ENCODE results near the gene LRRC2. TPM values are rescaled to one million over a fixed set of nuclear protein-coding genes. Genes with fewer than 3 reads are reported as not detected.
"Not testable (repeated sequence)": the region's sequence is repeated elsewhere in the genome, so short reads cannot be mapped to it uniquely, and the experiment has no call there.

LRRC2 gene
- total RNA-seq, 1 donor from 2014 or later, result 122 TPM

- DNase-seq (no peak), ATAC-seq (ENCODE audit: poor library complexity) (no peak)
- intact Hi-C loops (cut with DNase I), result no loop called here
Observed at GRCh38 chr3:46561951-46562350, 4.2 kb downstream of the LRRC2 start.

- intact Hi-C loops (cut with DNase I), result no loop called here
- peak; percentile 30 for ATAC-seq (ENCODE audit: poor library complexity)
- DNase-seq, result peak; percentile 52
Observed at GRCh38 chr3:46561511-46561910, 4.6 kb downstream of the LRRC2 start.

GRCh38 chr3:46559091-46559704, 6.9 kb downstream of the LRRC2 start:
- ATAC-seq (ENCODE audit: poor library complexity) (no peak), DNase-seq (no peak)
- intact Hi-C loops (cut with DNase I), result no loop called here

- DNase-seq (peak; percentile 88), ATAC-seq (ENCODE audit: poor library complexity) (peak; percentile 80)
- intact Hi-C loops (cut with DNase I), result no loop called here
Observed at GRCh38 chr3:46558184-46559043, 7.7 kb downstream of the LRRC2 start.

GRCh38 chr3:46557814-46558183, 8.3 kb downstream of the LRRC2 start:
- intact Hi-C loops (cut with DNase I), result no loop called here
- ATAC-seq (ENCODE audit: poor library complexity) (peak; percentile 1), DNase-seq (no peak)

- intact Hi-C loops (cut with DNase I), result no loop called here
- no peak for ATAC-seq (ENCODE audit: poor library complexity)
Observed at GRCh38 chr3:46553154-46553553, 12.9 kb downstream of the LRRC2 start.

GRCh38 chr3:46552538-46552937, 13.6 kb downstream of the LRRC2 start:
- ATAC-seq (ENCODE audit: poor library complexity), result peak; percentile 50
- no peak for DNase-seq
- intact Hi-C loops (cut with DNase I), result no loop called here

More at GRCh38 chr3:46553154-46553553, 12.9 kb downstream of the LRRC2 start:
- no peak for DNase-seq

- intact Hi-C loops (cut with DNase I), result no loop called here
- ATAC-seq (ENCODE audit: poor library complexity) (no peak), DNase-seq (no peak)
Observed at GRCh38 chr3:46551615-46552014, 14.5 kb downstream of the LRRC2 start.

GRCh38 chr3:46549989-46550388, 16.1 kb downstream of the LRRC2 start:
- ATAC-seq (ENCODE audit: poor library complexity), result no peak
- intact Hi-C loops (cut with DNase I), result no loop called here
- DNase-seq, result no peak

- intact Hi-C loops (cut with DNase I), result no loop called here
- ATAC-seq (ENCODE audit: poor library complexity) (no peak), DNase-seq (no peak)
Observed at GRCh38 chr3:46549408-46549904, 16.6 kb downstream of the LRRC2 start.

- intact Hi-C loops (cut with DNase I); DNase-seq; ATAC-seq (ENCODE audit: poor library complexity): not testable (repeated sequence)
Observed at GRCh38 chr3:46548611-46549010, 17.5 kb downstream of the LRRC2 start.

- ATAC-seq (ENCODE audit: poor library complexity), result no peak
- no peak for DNase-seq
- intact Hi-C loops (cut with DNase I), result no loop called here
Observed at GRCh38 chr3:46546896-46547440, 19.1 kb downstream of the LRRC2 start.

GRCh38 chr3:46545818-46546630, 20.1 kb downstream of the LRRC2 start:
- ATAC-seq (ENCODE audit: poor library complexity) (no peak), DNase-seq (no peak)
- intact Hi-C loops (cut with DNase I), result no loop called here

GRCh38 chr3:46544771-46545503, 21.2 kb downstream of the LRRC2 start:
- intact Hi-C loops (cut with DNase I), result no loop called here
- ATAC-seq (ENCODE audit: poor library complexity), result no peak
- DNase-seq, result no peak

GRCh38 chr3:46542801-46543201, 23.3 kb downstream of the LRRC2 start:
- intact Hi-C loops (cut with DNase I), result no loop called here
- ATAC-seq (ENCODE audit: poor library complexity), result peak; percentile 54
- DNase-seq, result peak; percentile 53

GRCh38 chr3:46542344-46542743, 23.8 kb downstream of the LRRC2 start:
- ATAC-seq (ENCODE audit: poor library complexity) (no peak), DNase-seq (no peak)
- intact Hi-C loops (cut with DNase I), result no loop called here

GRCh38 chr3:46541835-46542234, 24.3 kb downstream of the LRRC2 start:
- DNase-seq, result no peak
- ATAC-seq (ENCODE audit: poor library complexity), result no peak
- intact Hi-C loops (cut with DNase I), result no loop called here

GRCh38 chr3:46540550-46540949, 25.6 kb downstream of the LRRC2 start:
- DNase-seq, result no peak
- intact Hi-C loops (cut with DNase I), result no loop called here
- ATAC-seq (ENCODE audit: poor library complexity), result no peak

Measured in Right ventricle myocardium superior (tissue), 1 donor.